GM10248 (cell line): ENCODE data around the gene RILP.
A peak's percentile ranks its signal among the peaks of the same experiment; 100 is the strongest.

Experiments used
- CTCF ChIA-PET: fragments of 300-600 bp; sonication (Branson Sonifier 250); formaldehyde crosslinking; extraction: SDS; loops from one replicate; lab custom pipeline; 2021; ENCODE audit warnings: antibody characterized with exemption; lab: Yijun Ruan, JAX
- POLR2A ChIA-PET: fragments of 350-650 bp; sonication (Branson Sonifier 250); formaldehyde crosslinking; extraction: SDS; loops from one replicate; lab custom pipeline; 2020; ENCODE audit warnings: antibody characterized with exemption; lab: Yijun Ruan, JAX
- DNase-seq: peaks from one replicate; pipeline ENCODE4 v3.0.0; 2012; ENCODE audit errors: extremely low spot score
- CTCF ChIP-seq: IDR thresholded peaks from 2 replicates; pipeline ENCODE4 v1.5.1; 2012; ENCODE audit warnings: mild to moderate bottlenecking, low read depth; ENCODE audit errors: extremely low read depth, missing control alignments, control extremely low read depth

The RILP gene

GRCh38 chr17:1634841-1635650 lies 14.6 kb downstream of the RILP start:
- POLR2A ChIA-PET = no interaction called here
- CTCF ChIA-PET = interaction anchor here (0.7 kb wide), 1 partner anchor 28 kb away, joined by 3 read pairs; no protein-coding TSS in a partner anchor
- no peak for TF ChIP-seq CTCF
- no peak for DNase-seq

GRCh38 chr17:1630662-1631061 lies 19.0 kb downstream of the RILP start:
- ChIA-PET CTCF (interaction anchor here (0.6 to 7.3 kb wide), 30 partner anchors 7 to 370 kb away, joined by 3 to 109 read pairs (median 6); partner anchors contain the start of genes INPP5K, RILP and SCARF1), POLR2A (interaction anchor here (0.6 to 1.7 kb wide), 4 partner anchors 9 to 127 kb away, joined by 3 to 7 read pairs (median 4); no protein-coding TSS in a partner anchor)
- no peak for TF ChIP-seq CTCF
- no peak for DNase-seq

- peak; percentile 77 for DNase-seq
- ChIA-PET CTCF (interaction anchor here (0.6 to 7.3 kb wide), 37 partner anchors 8 to 369 kb away, joined by 3 to 109 read pairs (median 4); partner anchors contain the start of genes INPP5K, MYO1C, RILP and SCARF1), POLR2A (interaction anchor here (0.7 to 1.7 kb wide), 2 partner anchors 10 to 55 kb away, joined by 5 to 7 read pairs; no protein-coding TSS in a partner anchor)
- peak; percentile 85 for TF ChIP-seq CTCF
Observed at GRCh38 chr17:1629504-1630310, 20.0 kb downstream of the RILP start.

- POLR2A ChIA-PET = interaction anchor here (1.7 kb wide), 1 partner anchor 55 kb away, joined by 7 read pairs; no protein-coding TSS in a partner anchor
- CTCF ChIA-PET = interaction anchor here (1.0 to 7.3 kb wide), 23 partner anchors 11 to 362 kb away, joined by 3 to 109 read pairs (median 9); partner anchors contain the start of genes MYO1C, RILP and SCARF1
- TF ChIP-seq CTCF = peak; percentile 19
- peak; percentile 96 for DNase-seq
Observed at GRCh38 chr17:1628856-1629503, 20.7 kb downstream of the RILP start.

- peak; percentile 92 for DNase-seq
- peak; percentile 2 for TF ChIP-seq CTCF
- CTCF ChIA-PET = interaction anchor here (1.2 to 7.3 kb wide), 8 partner anchors 12 to 361 kb away, joined by 4 to 109 read pairs (median 18); partner anchors contain the start of gene RILP
- POLR2A ChIA-PET = no interaction called here
Observed at GRCh38 chr17:1627982-1628855, 21.4 kb downstream of the RILP start, which contains the start of gene SLC43A2. TSS of gene SLC43A2 (minus strand) at chr17:1628834. CDS start at chr17:1627874, 960 bp downstream.
